ENCODE data around the gene KANSL2. TPM values are rescaled to one million over a fixed set of nuclear protein-coding genes. Genes with fewer than 3 reads are reported as not detected.
"Not testable (repeated sequence)": the region's sequence is repeated elsewhere in the genome, so short reads cannot be mapped to it uniquely, and the experiment has no call there.

The KANSL2 gene
- total RNA-seq (2014; rRNA removed; shearing (Covaris generic); ENCODE audit: low replicate concordance): 42.8 and 56.3 TPM in 2 replicates

GRCh38 chr12:48681710-48682532 lies at the start of gene KANSL2:
TSS of gene KANSL2 (minus strand) at chr12:48682238. CDS start at chr12:48681632, 606 bp downstream.
- peak; percentile 99 for DNase-seq
- Histone ChIP-seq H3K4me3 (peak within 1 kb of the TSS; percentile 99), H3K36me3 (peaks cover 41% of the 10 kb centered on the region), H3K27me3 (no peaks in the 10 kb centered on the region), H3K9me3 (no peaks in the 10 kb centered on the region)

GRCh38 chr12:48728807-48729206 lies 46.8 kb upstream of the KANSL2 start:
- Histone ChIP-seq H3K27me3 (no peaks in the 10 kb centered on the region), H3K9me3 (no peaks in the 10 kb centered on the region), H3K36me3 (no peaks in the 10 kb centered on the region), H3K4me3 (no peak overlapping the region)
- no peak for DNase-seq

- not testable (repeated sequence) for H3K9me3 ChIP-seq, H3K27me3 ChIP-seq, DNase-seq, H3K36me3 ChIP-seq, H3K4me3 ChIP-seq
These were observed 38.7 kb upstream of the KANSL2 start for GRCh38 chr12:48720737-48721136.

GRCh38 chr12:48720171-48720570 lies 38.1 kb upstream of the KANSL2 start:
- H3K36me3 ChIP-seq, H3K9me3 ChIP-seq, H3K27me3 ChIP-seq, H3K4me3 ChIP-seq, DNase-seq: not testable (repeated sequence)

GRCh38 chr12:48719002-48719401 lies 37.0 kb upstream of the KANSL2 start:
- peaks cover 11% of the 10 kb centered on the region for H3K36me3 ChIP-seq
- not testable (repeated sequence) for H3K9me3 ChIP-seq, DNase-seq, H3K27me3 ChIP-seq, H3K4me3 ChIP-seq

GRCh38 chr12:48717252-48717695 lies 35.2 kb upstream of the KANSL2 start:
- Histone ChIP-seq H3K27me3 (no peaks in the 10 kb centered on the region), H3K36me3 (peaks cover 24% of the 10 kb centered on the region), H3K4me3 (peak overlapping the region; percentile 80), H3K9me3 (peaks cover 10% of the 10 kb centered on the region; the same call in 1 of the 2 replicates)
- DNase-seq: no peak

GRCh38 chr12:48716493-48717251 lies 34.6 kb upstream of the KANSL2 start, which contains the start of gene CCNT1:
TSS of gene CCNT1 (minus strand) at chr12:48716707. CDS start at chr12:48716675, 32 bp downstream.
- no peaks in the 10 kb centered on the region for H3K27me3 ChIP-seq
- peak; percentile 99 for DNase-seq
- peak within 1 kb of the TSS; percentile 80 for H3K4me3 ChIP-seq
- H3K36me3 ChIP-seq: peaks cover 28% of the 10 kb centered on the region
- peaks cover 10% of the 10 kb centered on the region; the same call in 1 of the 2 replicates for H3K9me3 ChIP-seq

- Histone ChIP-seq H3K27me3 (no peaks in the 10 kb centered on the region), H3K36me3 (peaks cover 33% of the 10 kb centered on the region), H3K4me3 (peak overlapping the region; percentile 80), H3K9me3 (peaks cover 8% of the 10 kb centered on the region; the same call in 1 of the 2 replicates)
- no peak for DNase-seq
These were observed 34.1 kb upstream of the KANSL2 start for GRCh38 chr12:48716168-48716492.

GRCh38 chr12:48712209-48712608 lies 30.2 kb upstream of the KANSL2 start:
- Histone ChIP-seq H3K27me3 (no peaks in the 10 kb centered on the region), H3K9me3 (no peaks in the 10 kb centered on the region), H3K36me3 (peaks cover 68% of the 10 kb centered on the region), H3K4me3 (no peak overlapping the region)
- no peak for DNase-seq

- not testable (repeated sequence) for DNase-seq, H3K4me3 ChIP-seq, H3K27me3 ChIP-seq, H3K9me3 ChIP-seq
- H3K36me3 ChIP-seq: peaks cover 81% of the 10 kb centered on the region
These were observed 16.8 kb upstream of the KANSL2 start for GRCh38 chr12:48698822-48699221.

- Histone ChIP-seq H3K27me3 (no peaks in the 10 kb centered on the region), H3K36me3 (peaks cover 80% of the 10 kb centered on the region), H3K4me3 (no peak overlapping the region), H3K9me3 (no peaks in the 10 kb centered on the region)
- no peak for DNase-seq
These were observed 14.6 kb upstream of the KANSL2 start for GRCh38 chr12:48696626-48697025.

- no peaks in the 10 kb centered on the region for H3K27me3 ChIP-seq
- peaks cover 86% of the 10 kb centered on the region for H3K36me3 ChIP-seq
- DNase-seq: no peak
- H3K9me3 ChIP-seq: no peaks in the 10 kb centered on the region
- no peak overlapping the region for H3K4me3 ChIP-seq
These were observed 13.8 kb upstream of the KANSL2 start for GRCh38 chr12:48695859-48696258.

- Histone ChIP-seq H3K27me3 (no peaks in the 10 kb centered on the region), H3K36me3 (peaks cover 89% of the 10 kb centered on the region), H3K9me3 (no peaks in the 10 kb centered on the region), H3K4me3 (no peak overlapping the region)
- no peak for DNase-seq
These were observed 12.0 kb upstream of the KANSL2 start for GRCh38 chr12:48694038-48694437.

GRCh38 chr12:48693572-48693971 lies 11.5 kb upstream of the KANSL2 start:
- no peak overlapping the region for H3K4me3 ChIP-seq
- H3K36me3 ChIP-seq: peaks cover 89% of the 10 kb centered on the region
- H3K9me3 ChIP-seq: no peaks in the 10 kb centered on the region
- H3K27me3 ChIP-seq: no peaks in the 10 kb centered on the region
- no peak for DNase-seq

- Histone ChIP-seq H3K36me3 (peaks cover 85% of the 10 kb centered on the region), H3K9me3 (no peaks in the 10 kb centered on the region), H3K4me3 (no peak overlapping the region), H3K27me3 (no peaks in the 10 kb centered on the region)
- no peak for DNase-seq
These were observed 9.9 kb upstream of the KANSL2 start for GRCh38 chr12:48691826-48692487.

- Histone ChIP-seq H3K4me3 (no peak overlapping the region), H3K9me3 (no peaks in the 10 kb centered on the region), H3K27me3 (no peaks in the 10 kb centered on the region), H3K36me3 (peaks cover 79% of the 10 kb centered on the region)
- no peak for DNase-seq
These were observed 9.0 kb upstream of the KANSL2 start for GRCh38 chr12:48690990-48691389.

- no peak for DNase-seq
- no peaks in the 10 kb centered on the region for H3K27me3 ChIP-seq
- H3K9me3 ChIP-seq: no peaks in the 10 kb centered on the region
- no peak overlapping the region for H3K4me3 ChIP-seq
- H3K36me3 ChIP-seq: peaks cover 74% of the 10 kb centered on the region
These were observed 8.4 kb upstream of the KANSL2 start for GRCh38 chr12:48690436-48690835.

All from MG63 (cell line).